ENCODE measurements around the gene GULP1.

The GULP1 gene

DNA sequence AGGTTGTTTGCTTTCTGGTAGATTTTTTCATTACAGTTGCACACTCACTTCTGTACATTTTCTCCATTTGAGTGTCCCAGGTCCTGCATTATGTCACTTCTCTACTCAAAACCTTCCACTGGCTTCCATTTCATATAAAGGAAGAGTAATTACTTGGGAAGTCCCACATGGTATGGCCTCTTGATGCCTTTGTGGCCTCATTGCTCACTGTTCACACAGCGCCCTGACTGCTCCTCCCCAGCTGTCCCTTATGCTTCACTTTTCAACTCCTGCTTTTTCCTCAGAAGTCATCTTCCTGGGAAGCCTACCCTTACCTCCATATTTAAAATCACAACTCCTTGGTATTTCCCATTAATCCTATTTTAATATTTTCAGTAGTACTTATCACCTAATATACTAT, 24.7 kb downstream of the GULP1 start:
- Mint-ChIP-seq H3K27me3 (ENCODE audit: low read depth) (no peaks in the 10 kb centered on the region), H3K4me1 (no peaks in the 10 kb centered on the region), H3K36me3 (ENCODE audit: low read depth) (peaks cover 24% of the 10 kb centered on the region), H3K27ac (no peak overlapping the region), H3K4me3 (no peak overlapping the region), H3K9me3 (peaks cover 17% of the 10 kb centered on the region)
- TF ChIP-seq, protein P1, sequence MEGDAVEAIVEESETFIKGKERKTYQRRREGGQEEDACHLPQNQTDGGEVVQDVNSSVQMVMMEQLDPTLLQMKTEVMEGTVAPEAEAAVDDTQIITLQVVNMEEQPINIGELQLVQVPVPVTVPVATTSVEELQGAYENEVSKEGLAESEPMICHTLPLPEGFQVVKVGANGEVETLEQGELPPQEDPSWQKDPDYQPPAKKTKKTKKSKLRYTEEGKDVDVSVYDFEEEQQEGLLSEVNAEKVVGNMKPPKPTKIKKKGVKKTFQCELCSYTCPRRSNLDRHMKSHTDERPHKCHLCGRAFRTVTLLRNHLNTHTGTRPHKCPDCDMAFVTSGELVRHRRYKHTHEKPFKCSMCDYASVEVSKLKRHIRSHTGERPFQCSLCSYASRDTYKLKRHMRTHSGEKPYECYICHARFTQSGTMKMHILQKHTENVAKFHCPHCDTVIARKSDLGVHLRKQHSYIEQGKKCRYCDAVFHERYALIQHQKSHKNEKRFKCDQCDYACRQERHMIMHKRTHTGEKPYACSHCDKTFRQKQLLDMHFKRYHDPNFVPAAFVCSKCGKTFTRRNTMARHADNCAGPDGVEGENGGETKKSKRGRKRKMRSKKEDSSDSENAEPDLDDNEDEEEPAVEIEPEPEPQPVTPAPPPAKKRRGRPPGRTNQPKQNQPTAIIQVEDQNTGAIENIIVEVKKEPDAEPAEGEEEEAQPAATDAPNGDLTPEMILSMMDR (IDR thresholded peaks at IDR 0.05; ENCODE audit: unreplicated experiment in 3 of 3) = no peak

DNA sequence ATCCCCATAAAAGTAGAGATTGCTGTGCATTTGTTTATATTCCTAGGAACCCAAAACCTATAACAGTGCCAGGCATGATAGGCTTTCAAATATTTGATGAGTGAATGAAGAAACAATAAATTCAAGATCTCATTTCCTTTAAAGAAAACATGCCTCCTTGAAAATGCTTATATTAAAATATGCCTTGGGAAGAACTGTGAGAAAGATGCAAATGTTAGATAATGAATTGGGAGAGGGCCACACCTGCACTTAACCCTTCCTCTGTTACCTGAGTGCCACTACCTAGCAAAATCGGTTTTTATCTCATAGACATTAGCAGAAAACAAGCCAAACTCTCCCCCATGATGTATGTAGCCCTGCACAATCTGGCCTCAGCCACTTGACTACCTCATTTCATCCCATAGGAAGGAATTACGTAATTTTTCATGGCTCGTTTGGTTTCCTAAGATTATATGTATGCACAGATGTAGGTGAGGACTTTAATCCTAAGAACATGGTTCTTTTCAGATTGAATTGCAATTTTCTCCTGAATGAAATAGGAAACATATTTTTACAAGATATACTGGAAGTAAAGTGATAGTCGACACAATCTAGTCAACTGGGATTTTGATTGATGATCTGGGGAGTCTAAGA, 25.2 kb downstream of the GULP1 start:
- TF ChIP-seq, protein P1 (IDR thresholded peaks at IDR 0.05; ENCODE audit: unreplicated experiment in 3 of 3) = no peak

DNA sequence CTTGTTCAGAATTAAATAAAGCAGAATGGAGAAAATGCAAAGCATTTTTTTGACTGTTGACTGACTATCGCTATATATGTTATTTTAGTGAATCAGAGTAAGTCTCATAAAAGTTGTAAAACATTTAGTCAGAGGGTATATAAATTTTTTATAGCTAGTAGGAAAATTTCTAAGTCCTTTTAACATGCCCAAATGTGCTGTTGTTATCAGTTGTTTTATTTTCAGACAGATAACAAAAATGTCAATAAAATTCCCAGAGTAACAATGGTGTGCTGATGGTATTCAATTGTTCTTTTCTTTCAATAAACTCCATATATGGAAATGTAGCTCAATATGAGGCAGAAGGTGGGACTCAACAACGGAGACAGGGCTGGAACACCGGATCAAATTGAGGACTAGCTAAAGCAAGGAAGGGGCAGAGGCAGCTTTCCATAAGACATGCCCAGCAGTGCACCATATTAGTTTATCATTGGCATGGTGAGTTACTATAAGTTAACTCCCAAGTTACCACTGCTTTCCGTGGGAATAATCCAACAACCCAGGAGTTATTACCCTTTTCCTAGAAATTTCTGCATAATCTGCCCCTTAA, 26.6 kb downstream of the GULP1 start:
- no peaks in the 10 kb centered on the region for H3K27me3 Mint-ChIP-seq (ENCODE audit: low read depth)
- H3K9me3 Mint-ChIP-seq = peaks cover 10% of the 10 kb centered on the region
- no peaks in the 10 kb centered on the region for H3K4me1 Mint-ChIP-seq
- H3K36me3 Mint-ChIP-seq (ENCODE audit: low read depth) = peaks cover 16% of the 10 kb centered on the region
- no peak overlapping the region for H3K4me3 Mint-ChIP-seq
- TF ChIP-seq, protein P1 (IDR thresholded peaks at IDR 0.05; ENCODE audit: unreplicated experiment in 3 of 3) = no peak
- no peak overlapping the region for H3K27ac Mint-ChIP-seq

More for the DNA sequence above, 25.2 kb downstream of the GULP1 start:
- no peak overlapping the region for H3K27ac Mint-ChIP-seq
- H3K36me3 Mint-ChIP-seq (ENCODE audit: low read depth) = peaks cover 24% of the 10 kb centered on the region
- H3K9me3 Mint-ChIP-seq = peaks cover 17% of the 10 kb centered on the region
- no peaks in the 10 kb centered on the region for H3K27me3 Mint-ChIP-seq (ENCODE audit: low read depth)
- no peaks in the 10 kb centered on the region for H3K4me1 Mint-ChIP-seq
- no peak overlapping the region for H3K4me3 Mint-ChIP-seq

DNA sequence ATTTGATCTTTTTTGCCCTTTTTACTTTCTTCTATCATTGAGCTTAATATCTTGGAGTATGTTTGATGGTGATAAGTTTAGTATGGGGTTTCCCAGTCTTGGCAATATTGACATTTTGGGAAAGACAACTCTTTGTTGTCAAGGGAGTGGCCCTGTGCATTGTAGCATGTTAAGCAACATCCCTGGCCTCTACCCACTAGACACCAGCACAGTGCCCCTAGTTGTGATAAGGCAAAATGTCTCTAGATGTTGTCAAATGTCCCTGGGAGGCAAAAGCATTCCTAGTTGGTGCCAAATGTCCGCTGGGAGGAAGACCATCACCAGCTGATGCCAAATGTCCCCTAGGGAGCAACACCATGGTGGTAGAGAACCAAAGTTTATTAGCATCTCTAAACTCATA, 28.2 kb downstream of the GULP1 start:
- H3K9me3 Mint-ChIP-seq = peaks cover under 1% of the 10 kb centered on the region
- TF ChIP-seq, protein P1 (IDR thresholded peaks at IDR 0.05; ENCODE audit: unreplicated experiment in 3 of 3) = no peak
- H3K27me3 Mint-ChIP-seq (ENCODE audit: low read depth) = no peaks in the 10 kb centered on the region
- no peak overlapping the region for H3K4me3 Mint-ChIP-seq
- H3K27ac Mint-ChIP-seq = no peak overlapping the region
- no peaks in the 10 kb centered on the region for H3K4me1 Mint-ChIP-seq
- peaks cover 6% of the 10 kb centered on the region for H3K36me3 Mint-ChIP-seq (ENCODE audit: low read depth)

DNA sequence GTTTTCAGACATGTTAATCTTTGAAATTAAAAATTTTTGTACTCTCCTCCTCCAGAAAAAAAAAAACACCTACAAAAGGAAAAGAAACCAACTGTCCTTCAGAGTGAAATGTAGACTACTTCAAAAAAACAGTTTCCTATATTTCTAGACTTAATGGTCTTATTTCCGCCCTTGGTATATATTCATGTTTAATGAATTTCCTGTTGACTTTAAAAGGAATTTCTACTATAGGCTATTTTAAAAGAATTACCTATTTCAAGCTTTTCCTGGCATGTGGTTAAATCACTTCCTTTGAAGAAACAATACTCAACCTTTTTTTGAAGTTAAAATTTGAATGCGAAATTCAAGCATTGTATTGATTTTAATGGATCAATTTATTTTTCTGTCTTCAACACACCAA, 29.2 kb downstream of the GULP1 start:
- Mint-ChIP-seq H3K4me1 (no peaks in the 10 kb centered on the region), H3K9me3 (no peaks in the 10 kb centered on the region), H3K36me3 (ENCODE audit: low read depth) (peaks cover 5% of the 10 kb centered on the region), H3K4me3 (no peak overlapping the region), H3K27ac (no peak overlapping the region), H3K27me3 (ENCODE audit: low read depth) (no peaks in the 10 kb centered on the region)
- TF ChIP-seq, protein P1 (IDR thresholded peaks at IDR 0.05; ENCODE audit: unreplicated experiment in 3 of 3) = no peak

All from nephron (organoid).